Tongue (tissue), 2 donors: Measurements from ENCODE around the gene FABP1. TPM values are rescaled to one million over a fixed set of nuclear protein-coding genes. Genes with fewer than 3 reads are reported as not detected.

Experiments used
- DNase-seq: peaks from one replicate; pipeline ENCODE4 v3.0.0-alpha.2; 2015
- total RNA-seq: library from RNA; depleted of rRNA; stranded (reverse); fragments of >200 nt; gene quantifications from one replicate; pipeline ENCODE4 v1.2.3, GENCODE V29; 2014

Gene FABP1
- not detected for total RNA-seq

- no peak for DNase-seq
Observed at GRCh38 chr2:88127888-88128653, at the start of gene FABP1. Gene FABP1, minus strand, starts transcription at chr2:88128062. Its CDS starts 45 bp downstream, at chr2:88128017.

DNA sequence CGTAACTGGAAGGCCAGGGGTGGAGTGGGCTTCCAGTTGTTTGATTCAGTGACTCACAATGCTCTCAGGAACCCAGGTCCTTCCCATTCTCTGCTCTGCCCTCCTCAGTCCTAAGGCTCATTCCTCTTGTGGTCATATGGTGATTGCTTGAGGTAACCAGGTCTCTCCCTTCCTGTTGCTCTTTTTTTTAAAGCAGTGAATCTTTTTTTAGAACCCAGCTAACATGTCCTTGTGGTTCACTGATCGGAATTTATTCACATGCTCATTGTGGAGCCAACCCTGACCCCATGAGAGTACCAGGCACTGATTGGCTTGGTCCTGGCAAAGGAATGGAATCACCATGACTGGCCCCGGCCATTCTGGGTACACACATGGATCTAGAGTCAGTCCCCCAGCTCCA lies 49.7 kb upstream of the FABP1 start:
- DNase-seq: no peak

DNA sequence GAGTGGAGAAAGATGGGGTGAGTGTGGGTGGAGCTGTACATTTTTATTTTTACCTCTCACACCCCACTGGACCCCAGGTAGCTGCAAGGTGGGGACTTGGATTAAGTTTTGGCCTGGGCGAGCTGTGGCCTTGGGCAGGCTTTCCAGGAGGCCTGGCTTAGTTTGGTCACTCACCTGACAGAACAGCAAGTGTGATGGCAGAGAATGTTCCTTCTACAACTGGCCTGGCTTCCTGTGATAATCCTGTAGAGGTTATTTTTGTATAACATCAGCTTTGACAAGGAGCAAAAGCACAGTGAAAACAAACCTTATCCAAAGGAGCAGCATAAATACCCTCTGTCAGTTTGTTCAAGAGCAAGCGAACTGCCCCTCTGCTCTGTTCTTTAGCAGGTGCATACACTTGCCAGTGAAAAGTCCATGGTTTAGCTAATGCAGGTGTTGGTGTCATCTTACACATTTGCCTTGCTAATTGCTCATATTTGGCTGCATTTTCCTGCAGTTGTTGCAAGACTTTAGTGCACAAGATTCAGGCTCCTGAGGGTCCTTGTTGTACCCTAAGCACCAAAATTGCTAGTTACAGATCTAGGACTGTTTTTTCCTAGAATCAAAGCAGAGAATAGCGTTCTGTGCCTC lies 48.6 kb upstream of the FABP1 start:
- DNase-seq: no peak

GRCh38 chr2:88172882-88173281 lies 45.0 kb upstream of the FABP1 start:
- no peak for DNase-seq

- DNase-seq: no peak
Observed at GRCh38 chr2:88171966-88172365, 44.1 kb upstream of the FABP1 start.

- no peak for DNase-seq
Observed at GRCh38 chr2:88170472-88170892, 42.6 kb upstream of the FABP1 start.

DNA sequence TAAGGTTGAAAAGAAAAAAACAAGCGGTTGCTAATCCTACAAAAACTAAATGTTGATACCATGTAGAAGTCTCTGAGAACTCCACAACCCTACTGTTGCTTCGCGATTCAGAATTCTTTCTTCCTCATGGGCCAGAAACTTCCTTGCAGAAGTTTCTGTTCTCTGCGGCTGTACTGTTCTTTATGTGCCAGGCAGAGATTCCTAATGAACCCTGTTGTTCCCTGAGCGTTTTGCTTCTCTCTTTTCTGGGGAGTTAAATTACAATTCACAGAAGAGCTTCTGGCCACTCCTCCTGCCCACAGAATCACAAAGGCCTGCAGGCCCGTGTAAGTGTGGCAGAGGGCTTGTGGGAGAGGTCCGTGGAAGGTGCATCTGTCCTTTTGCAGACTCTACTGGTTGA lies 40.5 kb upstream of the FABP1 start:
- no peak for DNase-seq

- no peak for DNase-seq
Observed at GRCh38 chr2:88167740-88168139, 39.9 kb upstream of the FABP1 start.

DNA sequence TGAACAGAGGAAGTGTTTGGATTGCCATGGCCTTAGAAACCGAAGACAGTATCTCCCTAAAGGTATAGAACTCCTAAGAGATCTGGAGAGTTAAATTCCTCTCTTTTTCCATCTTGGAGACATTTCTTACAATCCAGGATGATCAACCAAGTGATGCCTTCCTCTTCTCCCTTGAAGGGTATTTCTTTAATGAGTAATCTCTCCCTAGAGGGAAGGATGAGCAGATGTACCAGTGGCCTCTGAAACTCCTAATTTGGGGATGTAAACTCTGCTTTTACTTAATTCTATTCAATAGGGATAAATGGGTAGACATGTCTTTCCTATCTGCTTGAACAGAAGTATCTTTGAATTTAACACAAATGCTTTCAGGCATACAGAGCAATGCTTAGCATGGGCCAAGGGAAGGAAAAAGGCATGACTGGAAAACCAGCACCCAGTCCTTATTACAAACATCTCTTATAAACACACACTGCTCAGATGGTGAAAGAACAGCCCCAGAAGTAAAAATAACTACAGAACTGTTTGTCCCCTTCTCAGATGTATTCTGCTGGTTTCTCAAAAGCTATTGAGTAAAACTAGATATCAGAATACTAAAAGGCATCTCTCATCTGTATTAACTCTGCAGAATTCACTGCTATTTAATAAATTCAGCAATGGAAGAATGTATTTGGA lies 37.6 kb upstream of the FABP1 start:
- DNase-seq: no peak

GRCh38 chr2:88161446-88162244 lies 33.8 kb upstream of the FABP1 start:
- DNase-seq: no peak

DNA sequence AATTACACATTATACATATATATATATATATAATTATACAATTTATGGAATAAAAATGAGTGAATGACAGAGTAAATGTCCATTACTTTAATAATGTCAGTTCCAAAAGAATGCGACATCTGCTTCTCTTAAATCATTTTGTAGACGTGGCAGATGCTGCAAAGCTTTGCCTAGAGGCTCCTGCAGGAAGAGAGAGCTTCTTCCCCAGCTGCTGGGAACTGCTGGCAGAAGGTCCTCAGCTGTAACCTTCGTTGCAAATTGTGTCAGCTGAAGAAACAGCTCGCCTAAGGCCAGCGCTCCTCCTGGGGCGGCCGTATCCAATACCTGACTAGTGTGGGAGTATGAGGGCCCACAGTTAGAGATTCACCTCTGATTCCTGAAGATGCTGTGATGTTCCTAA lies 32.7 kb upstream of the FABP1 start:
- DNase-seq: no peak

GRCh38 chr2:88159955-88160415 lies 32.1 kb upstream of the FABP1 start:
- DNase-seq: peak; percentile 89

DNA sequence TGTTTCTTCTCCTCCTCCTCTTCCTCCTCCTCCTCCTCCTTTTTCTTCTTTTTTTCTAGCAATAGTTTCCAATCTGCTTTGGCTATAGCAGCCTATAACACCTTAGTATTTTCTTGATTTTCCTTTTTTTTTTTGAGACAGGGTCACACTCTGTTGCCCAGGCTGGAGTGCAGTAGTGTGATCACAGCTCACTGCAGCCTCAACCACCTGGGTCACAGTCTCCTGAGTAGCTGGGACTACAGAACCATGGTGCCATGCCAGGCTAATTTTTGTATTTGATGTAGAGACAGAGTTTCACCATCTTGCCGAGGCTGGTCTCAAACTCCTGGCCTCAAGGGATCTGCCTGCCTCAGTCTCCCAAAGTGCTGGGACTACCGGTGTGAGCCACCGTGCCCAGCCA lies 31.6 kb upstream of the FABP1 start:
- no peak for DNase-seq

DNA sequence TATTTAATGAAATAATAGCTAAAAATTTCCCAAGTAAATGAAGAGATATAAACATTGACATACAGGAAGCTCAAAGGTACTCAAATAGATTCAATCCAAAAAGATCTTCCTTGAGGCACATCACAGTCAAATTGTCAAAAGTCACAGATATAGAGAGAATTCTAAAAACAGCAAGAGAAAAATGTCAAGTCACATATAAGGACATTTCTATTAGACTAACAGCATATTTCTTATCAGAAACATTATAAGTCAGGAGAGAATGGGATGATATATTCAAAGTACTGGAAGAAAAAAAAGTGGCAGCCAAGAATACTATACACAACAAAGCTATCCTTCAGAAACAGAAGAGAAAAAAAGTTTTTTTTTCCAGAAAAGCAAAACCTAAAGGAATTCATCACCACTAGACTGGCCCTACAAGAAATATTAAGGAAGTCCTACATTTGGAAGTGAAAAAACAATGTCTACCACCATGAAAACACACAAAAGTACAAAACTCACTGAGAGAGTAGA lies 21.1 kb upstream of the FABP1 start:
- DNase-seq: no peak

DNA sequence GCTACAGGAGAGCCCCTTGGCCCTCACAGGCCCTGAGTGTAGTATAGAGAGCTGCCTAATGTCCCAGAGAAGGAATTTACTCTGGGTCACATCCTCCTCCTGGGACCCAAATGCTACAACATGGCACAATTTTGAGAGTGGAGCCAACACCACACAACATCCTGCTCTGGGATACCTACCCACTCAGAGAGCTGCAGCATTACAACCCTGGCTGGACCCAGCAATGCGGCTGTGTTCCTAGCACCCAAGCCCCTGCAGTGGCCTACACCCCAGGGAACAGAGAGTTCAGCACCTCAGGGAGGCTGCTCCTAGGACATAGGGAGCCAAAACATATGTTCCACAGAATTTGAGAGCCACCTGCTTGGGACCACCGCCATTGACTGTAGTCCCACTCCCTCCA lies 19.3 kb upstream of the FABP1 start:
- no peak for DNase-seq

DNA sequence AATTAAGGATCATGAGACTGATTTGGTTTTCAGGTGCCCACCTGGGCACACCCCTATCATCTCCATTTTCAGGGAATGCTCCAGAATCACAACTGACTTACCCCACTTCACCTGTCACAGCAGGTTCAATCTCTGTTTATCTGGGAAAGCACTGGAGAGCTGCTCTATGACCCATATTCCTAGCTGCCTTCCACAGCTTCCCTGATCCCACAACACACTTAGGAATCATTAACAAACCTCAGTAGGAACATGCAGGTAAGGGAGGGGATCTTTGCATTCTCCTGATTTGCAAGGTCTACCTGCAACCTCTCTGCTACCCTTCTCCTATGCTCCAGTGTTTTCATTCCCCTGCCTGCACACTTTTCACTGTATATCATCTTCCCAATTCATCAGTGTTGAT lies 18.7 kb upstream of the FABP1 start:
- DNase-seq: no peak

- no peak for DNase-seq
Observed at GRCh38 chr2:88144914-88145497, 17.1 kb upstream of the FABP1 start.

DNA sequence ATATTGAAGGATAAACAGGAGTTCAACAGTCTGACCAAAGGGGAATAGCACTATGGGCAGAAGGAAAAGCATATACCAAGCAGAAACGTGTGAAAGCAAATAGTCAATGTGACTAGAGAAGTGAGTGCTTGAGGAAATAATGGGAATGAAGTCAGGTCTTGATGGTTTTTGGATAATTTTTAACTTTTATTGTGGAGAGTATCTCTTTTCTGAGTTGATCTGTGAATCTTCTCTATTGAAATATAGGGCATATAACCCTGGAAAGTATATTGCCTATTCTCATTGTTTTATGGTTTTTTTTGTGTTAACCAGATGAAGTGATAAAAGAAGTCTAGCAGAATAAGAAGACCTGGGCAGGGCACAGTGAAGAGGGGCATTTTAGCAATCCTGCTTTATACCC lies 16.4 kb upstream of the FABP1 start:
- DNase-seq: no peak

DNA sequence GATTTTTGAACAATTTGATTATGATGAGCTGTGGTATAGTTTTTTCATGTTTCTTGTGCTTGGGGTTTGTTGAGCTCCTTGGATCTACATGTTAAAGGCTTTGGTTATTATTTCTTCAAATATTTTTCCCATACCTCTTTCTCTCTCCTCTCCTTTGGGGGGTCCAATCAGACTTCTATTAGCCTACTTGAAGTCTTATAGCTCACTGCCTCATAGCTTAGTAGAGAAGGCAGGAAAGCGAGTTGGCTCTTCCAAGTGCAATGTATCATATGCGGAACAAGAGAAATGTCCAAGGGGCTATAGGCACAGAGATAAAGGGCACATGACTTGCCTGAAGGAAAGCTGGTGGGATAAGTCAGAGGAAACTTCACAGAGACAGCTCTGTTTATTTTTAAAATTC lies 14.1 kb upstream of the FABP1 start:
- DNase-seq: no peak

GRCh38 chr2:88139804-88140203 lies 11.9 kb upstream of the FABP1 start:
- DNase-seq: no peak

DNA sequence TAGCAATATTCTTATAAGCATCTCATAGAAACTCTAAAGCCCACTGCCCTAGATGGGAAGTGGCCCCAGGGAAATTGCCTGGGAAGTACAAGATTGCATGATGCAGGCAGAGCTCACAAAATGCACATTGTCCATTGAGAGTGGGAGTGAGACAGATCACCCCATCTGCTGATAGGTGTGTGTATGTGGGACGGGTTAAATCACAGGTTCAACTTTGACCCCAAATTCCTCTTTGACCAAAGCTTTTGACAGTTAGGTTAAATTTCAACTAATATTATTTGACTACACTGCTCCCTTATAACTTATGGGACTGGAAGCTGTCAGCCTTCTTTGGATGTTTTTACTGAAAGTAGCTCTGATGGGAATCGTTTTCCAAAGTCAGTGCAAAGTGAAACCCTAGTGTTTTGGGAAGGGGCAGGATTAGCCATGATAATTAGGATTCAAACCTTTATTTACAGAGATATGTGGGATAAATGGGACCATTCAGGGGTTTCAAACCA lies 11.4 kb upstream of the FABP1 start:
- no peak for DNase-seq

GRCh38 chr2:88137833-88138232 lies 10.0 kb upstream of the FABP1 start:
- DNase-seq: no peak
